ENCODE data around the gene CEP85L.

CEP85L gene

GRCh38 chr6:118579786-118580185 lies 71.6 kb downstream of the CEP85L start:
- no peak for DNase-seq (ENCODE audit: low read depth in 3 of 3)

GRCh38 chr6:118578617-118579016 lies 72.8 kb downstream of the CEP85L start:
- no peak for DNase-seq (ENCODE audit: low read depth in 3 of 3)

- no peak for DNase-seq (ENCODE audit: low read depth in 3 of 3)
These were observed 73.4 kb downstream of the CEP85L start for GRCh38 chr6:118577972-118578371.

GRCh38 chr6:118574051-118574865 lies 77.1 kb downstream of the CEP85L start:
- no peak for DNase-seq (ENCODE audit: low read depth in 3 of 3)

- no peak for DNase-seq (ENCODE audit: low read depth in 3 of 3)
These were observed 80.3 kb downstream of the CEP85L start for GRCh38 chr6:118571121-118571520.

GRCh38 chr6:118569498-118569897 lies 81.9 kb downstream of the CEP85L start:
- DNase-seq (ENCODE audit: low read depth in 3 of 3) = no peak

- no peak for DNase-seq (ENCODE audit: low read depth in 3 of 3)
These were observed 83.4 kb downstream of the CEP85L start for GRCh38 chr6:118567974-118568373.

- no peak for DNase-seq (ENCODE audit: low read depth in 3 of 3)
These were observed 86.0 kb downstream of the CEP85L start for GRCh38 chr6:118565311-118565960.

- DNase-seq (ENCODE audit: low read depth in 3 of 3) = no peak
These were observed 88.4 kb downstream of the CEP85L start for GRCh38 chr6:118562959-118563358.

- DNase-seq (ENCODE audit: low read depth in 3 of 3) = no peak
These were observed 89.1 kb downstream of the CEP85L start for GRCh38 chr6:118562248-118562647.

- no peak for DNase-seq (ENCODE audit: low read depth in 3 of 3)
These were observed 91.7 kb downstream of the CEP85L start for GRCh38 chr6:118559659-118560058.

GRCh38 chr6:118558464-118559217 lies 92.8 kb downstream of the CEP85L start:
- DNase-seq (ENCODE audit: low read depth in 3 of 3) = no peak

- DNase-seq (ENCODE audit: low read depth in 3 of 3) = no peak
These were observed 96.7 kb downstream of the CEP85L start for GRCh38 chr6:118554698-118555097.

GRCh38 chr6:118553132-118553531 lies 98.3 kb downstream of the CEP85L start:
- DNase-seq (ENCODE audit: low read depth in 3 of 3) = no peak

GRCh38 chr6:118551063-118552053 lies 100.0 kb downstream of the CEP85L start:
- DNase-seq (ENCODE audit: low read depth in 3 of 3) = no peak

GRCh38 chr6:118548613-118549012 lies 102.8 kb downstream of the CEP85L start:
- DNase-seq (ENCODE audit: low read depth in 3 of 3) = no peak

- no peak for DNase-seq (ENCODE audit: low read depth in 3 of 3)
These were observed 103.3 kb downstream of the CEP85L start, which contains the start of gene PLN for GRCh38 chr6:118548136-118548535. Gene PLN (plus strand): TSS chr6:118548296. CDS start chr6:118558922, 10,626 bp downstream.

GRCh38 chr6:118546880-118547218 lies 104.5 kb downstream of the CEP85L start:
- DNase-seq (ENCODE audit: low read depth in 3 of 3) = no peak

- DNase-seq (ENCODE audit: low read depth in 3 of 3) = no peak
These were observed 105.1 kb downstream of the CEP85L start for GRCh38 chr6:118546164-118546879.

GRCh38 chr6:118544105-118544504 lies 107.3 kb downstream of the CEP85L start:
- DNase-seq (ENCODE audit: low read depth in 3 of 3) = no peak

Data from stimulated activated CD4-positive, alpha-beta T cell treated with anti-CD3 and anti-CD28 coated beads, TNF-alpha, amount 100 ng/mL, for 48 hours (primary cell).